ENCODE measurements around the gene DYNLT1. TPM values are rescaled to one million over a fixed set of nuclear protein-coding genes. Genes with fewer than 3 reads are reported as not detected.

The DYNLT1 gene
- total RNA-seq, 3 donors from 2014 or later (not counting 1 experiment from before 2014, with no cell fraction given) = 85.7 to 106 (median 86.8) TPM

DNA sequence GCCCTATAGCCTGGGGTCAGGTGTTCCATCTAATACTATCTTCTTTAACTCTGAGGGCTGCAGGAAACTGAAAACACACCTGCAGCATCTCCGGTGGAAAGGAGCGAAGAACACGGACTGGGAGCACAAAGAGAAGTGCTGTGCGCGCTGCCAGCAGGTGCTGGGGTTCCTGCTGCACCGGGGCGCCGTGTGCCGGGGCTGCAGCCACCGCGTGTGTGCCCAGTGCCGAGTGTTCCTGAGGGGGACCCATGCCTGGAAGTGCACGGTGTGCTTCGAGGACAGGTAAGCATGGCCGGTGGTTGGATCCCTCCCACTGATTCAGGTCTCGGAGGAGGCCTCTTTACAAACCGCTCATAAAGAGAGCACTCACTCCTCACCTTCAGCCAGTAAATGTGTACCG is 20.8 kb upstream of the DYNLT1 start:
- peaks cover 31% of the 10 kb centered on the region for H3K4me1 ChIP-seq (ENCODE audit: control insufficient read depth, insufficient read depth, low read length)

DNA sequence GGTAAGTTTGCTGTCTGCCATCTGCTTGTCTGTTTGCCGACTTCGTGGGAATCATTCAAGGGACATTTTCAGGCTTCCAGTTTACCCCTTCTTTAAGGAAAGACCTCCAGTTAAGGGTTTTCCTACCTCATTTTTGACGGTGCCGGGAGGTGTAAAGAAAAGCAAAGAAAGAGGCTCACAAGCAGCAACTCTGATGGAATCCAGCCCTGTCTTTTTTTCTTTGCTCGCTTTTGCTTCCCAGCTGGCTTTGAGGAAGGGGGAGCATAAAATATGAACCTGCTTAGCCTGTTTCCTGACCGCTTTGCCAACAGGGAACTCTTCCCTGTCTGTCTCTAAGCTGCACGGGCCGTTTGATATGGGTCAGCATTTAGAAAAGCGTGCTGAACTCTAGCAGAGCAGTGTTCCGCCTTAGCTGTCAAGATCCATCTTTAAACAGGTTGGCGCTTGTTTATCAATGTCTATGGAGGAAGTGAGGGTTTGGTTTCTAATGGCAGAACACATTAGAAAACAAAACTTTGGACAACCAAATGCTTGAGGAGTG is 19.2 kb upstream of the DYNLT1 start:
- no peak for DNase-seq
- Histone ChIP-seq H3K4me3 (ENCODE audit: low read length) (no peak overlapping the region), H3K27ac (ENCODE audit: low read length) (no peak overlapping the region), H3K9me3 (ENCODE audit: control insufficient read depth, insufficient read depth, low read length) (no peaks in the 10 kb centered on the region), H3K27me3 (ENCODE audit: control insufficient read depth, insufficient read depth, low read length) (no peaks in the 10 kb centered on the region), H3K36me3 (ENCODE audit: control insufficient read depth, insufficient read depth, low read length) (peaks cover 69% of the 10 kb centered on the region), H3K4me1 (ENCODE audit: control insufficient read depth, insufficient read depth, low read length) (peaks cover 40% of the 10 kb centered on the region)
- no peak for ATAC-seq
- WGBS (ENCODE audit: insufficient coverage) = 71% methylated on average over 11 of the region's 11 CpGs
- Mint-ChIP-seq H3K36me3 (peaks cover 10% of the 10 kb centered on the region), H3K9me3 (no peaks in the 10 kb centered on the region), H3K27me3 (ENCODE audit: low read depth in 2 of 2) (no peaks in the 10 kb centered on the region), H3K27ac (peak overlapping the region in 1 of 2 donors; percentile 11), H3K4me3 (no peak overlapping the region), H3K4me1 (peaks cover 30 to 33% of the 10 kb centered on the region in 2 donors)
- intact Hi-C loops (cut with micrococcal nuclease) = no loop called here
- TF ChIP-seq, protein P1, sequence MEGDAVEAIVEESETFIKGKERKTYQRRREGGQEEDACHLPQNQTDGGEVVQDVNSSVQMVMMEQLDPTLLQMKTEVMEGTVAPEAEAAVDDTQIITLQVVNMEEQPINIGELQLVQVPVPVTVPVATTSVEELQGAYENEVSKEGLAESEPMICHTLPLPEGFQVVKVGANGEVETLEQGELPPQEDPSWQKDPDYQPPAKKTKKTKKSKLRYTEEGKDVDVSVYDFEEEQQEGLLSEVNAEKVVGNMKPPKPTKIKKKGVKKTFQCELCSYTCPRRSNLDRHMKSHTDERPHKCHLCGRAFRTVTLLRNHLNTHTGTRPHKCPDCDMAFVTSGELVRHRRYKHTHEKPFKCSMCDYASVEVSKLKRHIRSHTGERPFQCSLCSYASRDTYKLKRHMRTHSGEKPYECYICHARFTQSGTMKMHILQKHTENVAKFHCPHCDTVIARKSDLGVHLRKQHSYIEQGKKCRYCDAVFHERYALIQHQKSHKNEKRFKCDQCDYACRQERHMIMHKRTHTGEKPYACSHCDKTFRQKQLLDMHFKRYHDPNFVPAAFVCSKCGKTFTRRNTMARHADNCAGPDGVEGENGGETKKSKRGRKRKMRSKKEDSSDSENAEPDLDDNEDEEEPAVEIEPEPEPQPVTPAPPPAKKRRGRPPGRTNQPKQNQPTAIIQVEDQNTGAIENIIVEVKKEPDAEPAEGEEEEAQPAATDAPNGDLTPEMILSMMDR (IDR thresholded peaks at IDR 0.05) = no peak

More for the DNA sequence above, 20.8 kb upstream of the DYNLT1 start:
- intact Hi-C loops (cut with micrococcal nuclease) = no loop called here
- H3K27me3 Mint-ChIP-seq (ENCODE audit: low read depth in 2 of 2) = no peaks in the 10 kb centered on the region
- no peaks in the 10 kb centered on the region for H3K9me3 ChIP-seq (ENCODE audit: control insufficient read depth, insufficient read depth, low read length)
- peaks cover 10% of the 10 kb centered on the region for H3K36me3 Mint-ChIP-seq
- no peak overlapping the region for H3K27ac ChIP-seq (ENCODE audit: low read length)
- TF ChIP-seq, protein P1 (IDR thresholded peaks at IDR 0.05) = no peak
- no peaks in the 10 kb centered on the region for H3K9me3 Mint-ChIP-seq
- peaks cover 23 to 24% of the 10 kb centered on the region in 2 donors for H3K4me1 Mint-ChIP-seq
- H3K27ac Mint-ChIP-seq = no peak overlapping the region
- H3K36me3 ChIP-seq (ENCODE audit: control insufficient read depth, insufficient read depth, low read length) = peaks cover 71% of the 10 kb centered on the region
- H3K4me3 ChIP-seq (ENCODE audit: low read length) = no peak overlapping the region
- WGBS (ENCODE audit: insufficient coverage) = 97% methylated on average over 18 of the region's 18 CpGs
- no peak overlapping the region for H3K4me3 Mint-ChIP-seq
- no peaks in the 10 kb centered on the region for H3K27me3 ChIP-seq (ENCODE audit: control insufficient read depth, insufficient read depth, low read length)
- DNase-seq (no peak), ATAC-seq (no peak)

DNA sequence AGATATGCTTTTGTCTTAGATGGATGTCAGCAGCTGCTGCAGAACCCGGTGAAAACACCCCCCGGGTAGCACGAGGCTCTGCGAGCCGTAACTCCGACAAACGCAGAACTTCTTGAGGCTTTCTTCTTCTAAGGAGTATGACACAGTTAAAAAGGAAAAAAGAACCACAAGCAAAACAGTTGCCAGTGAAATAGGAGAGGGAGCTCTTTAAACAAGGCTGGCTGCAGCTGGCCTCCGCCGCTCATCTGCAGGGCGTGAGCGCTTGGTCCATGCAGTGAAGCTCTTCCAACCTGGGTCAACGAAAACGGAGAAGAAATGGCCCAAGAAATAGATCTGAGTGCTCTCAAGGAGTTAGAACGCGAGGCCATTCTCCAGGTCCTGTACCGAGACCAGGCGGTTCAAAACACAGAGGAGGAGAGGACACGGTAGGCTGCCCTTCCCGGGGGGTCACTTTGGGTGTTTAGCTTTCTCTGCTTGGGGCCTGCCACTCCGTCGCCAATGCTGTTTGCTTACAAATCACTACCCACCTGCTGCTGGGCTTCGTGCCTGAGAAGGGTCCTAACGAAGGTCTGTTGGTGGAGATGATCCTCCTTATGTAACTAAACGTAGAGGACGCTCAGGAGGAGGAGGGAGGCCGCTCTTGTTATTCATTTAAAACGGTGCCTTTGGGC is 18.5 kb upstream of the DYNLT1 start:
- H3K9me3 ChIP-seq (ENCODE audit: control insufficient read depth, insufficient read depth, low read length) = no peaks in the 10 kb centered on the region
- H3K36me3 ChIP-seq (ENCODE audit: control insufficient read depth, insufficient read depth, low read length) = peaks cover 68% of the 10 kb centered on the region
- peaks cover 10% of the 10 kb centered on the region for H3K36me3 Mint-ChIP-seq
- H3K27ac ChIP-seq (ENCODE audit: low read length) = no peak overlapping the region
- ATAC-seq (peak in 1 of 3 donors; percentile 74), DNase-seq (peak in 1 of 2 donors; percentile 51)
- 70% methylated on average over 25 of the region's 27 CpGs for WGBS (ENCODE audit: insufficient coverage)
- peaks cover 35% of the 10 kb centered on the region for H3K4me1 ChIP-seq (ENCODE audit: control insufficient read depth, insufficient read depth, low read length)
- no peaks in the 10 kb centered on the region for H3K9me3 Mint-ChIP-seq
- no peak overlapping the region for H3K4me3 ChIP-seq (ENCODE audit: low read length)
- H3K4me3 Mint-ChIP-seq = peak overlapping the region; percentile 25
- TF ChIP-seq, protein P1 (IDR thresholded peaks at IDR 0.05) = no peak
- H3K27me3 ChIP-seq (ENCODE audit: control insufficient read depth, insufficient read depth, low read length) = no peaks in the 10 kb centered on the region
- peaks cover 29 to 30% of the 10 kb centered on the region in 2 donors for H3K4me1 Mint-ChIP-seq
- intact Hi-C loops (cut with micrococcal nuclease) = no loop called here
- H3K27me3 Mint-ChIP-seq (ENCODE audit: low read depth in 2 of 2) = no peaks in the 10 kb centered on the region
- no peak overlapping the region for H3K27ac Mint-ChIP-seq
